ENCODE results near the gene KLHL26.

DNA sequence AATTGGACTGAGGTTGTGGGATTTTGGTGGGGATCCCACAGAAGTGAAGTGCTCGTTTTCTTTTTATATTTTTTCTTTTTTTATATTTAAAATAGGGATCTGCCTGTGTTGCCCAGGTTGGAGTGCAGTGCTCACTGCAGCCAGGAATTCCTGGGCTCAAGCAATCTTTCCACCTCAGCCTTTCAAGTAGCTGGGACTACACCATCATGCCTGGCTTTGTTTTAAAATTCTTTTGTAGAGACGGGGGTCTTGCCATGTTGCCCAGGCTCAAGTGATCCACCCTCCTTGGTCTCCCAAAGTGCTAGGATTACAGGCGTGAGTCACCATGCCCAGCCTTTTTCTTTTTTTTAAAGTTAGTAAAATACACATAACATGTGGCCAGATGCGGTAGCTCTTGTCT lies 67.2 kb downstream of the KLHL26 start:
- TF ChIP-seq FOS (IDR thresholded peaks at IDR 0.05; ENCODE audit: low read depth, low read length) (no peak), CTCF (conservative IDR thresholded peaks at IDR 0.05; ENCODE audit: low read depth, low read length) (no peak)

All from IMR-90 (cell line).